ENCODE data around the gene WDR35.
"Not testable (repeated sequence)": the region's sequence is repeated elsewhere in the genome, so short reads cannot be mapped to it uniquely, and the experiment has no call there.

Gene WDR35

GRCh38 chr2:19881908-19882265 is 108.0 kb downstream of the WDR35 start:
- H3K4me3 Mint-ChIP-seq, result no peak overlapping the region
- no peak overlapping the region for H3K27ac Mint-ChIP-seq
- no peaks in the 10 kb centered on the region for H3K9me3 Mint-ChIP-seq
- H3K4me1 Mint-ChIP-seq (ENCODE audit: low read depth), result no peaks in the 10 kb centered on the region
- no peaks in the 10 kb centered on the region for H3K27me3 Mint-ChIP-seq
- H3K36me3 Mint-ChIP-seq (ENCODE audit: low read depth), result peaks cover 7% of the 10 kb centered on the region

GRCh38 chr2:19881221-19881907 is 108.5 kb downstream of the WDR35 start:
- H3K4me3 Mint-ChIP-seq, result no peak overlapping the region
- H3K9me3 Mint-ChIP-seq, result no peaks in the 10 kb centered on the region
- no peaks in the 10 kb centered on the region for H3K4me1 Mint-ChIP-seq (ENCODE audit: low read depth)
- H3K36me3 Mint-ChIP-seq (ENCODE audit: low read depth), result peaks cover 12% of the 10 kb centered on the region
- H3K27ac Mint-ChIP-seq, result no peak overlapping the region
- no peaks in the 10 kb centered on the region for H3K27me3 Mint-ChIP-seq

- H3K27me3 Mint-ChIP-seq, result not testable (repeated sequence)
Measured at GRCh38 chr2:19880191-19880590, 109.7 kb downstream of the WDR35 start.

DNA sequence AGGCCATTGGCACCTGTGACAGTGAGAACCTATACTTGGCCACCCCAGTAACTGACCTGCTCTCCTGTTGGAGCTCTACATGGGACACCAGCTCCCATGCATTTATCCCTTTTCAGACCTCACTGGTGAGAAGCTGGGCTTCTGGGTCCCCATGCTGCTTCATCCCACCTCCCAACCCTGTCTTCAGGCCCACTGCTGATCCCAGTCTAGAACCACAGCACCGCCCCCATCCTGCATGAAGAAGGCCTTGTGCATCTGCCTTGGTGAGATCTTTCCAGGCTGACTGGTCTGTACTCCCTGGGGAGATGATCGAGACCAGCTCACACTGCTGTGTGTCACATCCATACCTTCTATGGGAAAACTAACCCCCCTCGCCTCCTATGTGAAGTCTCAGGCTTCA is 110.8 kb downstream of the WDR35 start:
- no peaks in the 10 kb centered on the region for H3K4me1 Mint-ChIP-seq (ENCODE audit: low read depth)
- H3K9me3 Mint-ChIP-seq, result no peaks in the 10 kb centered on the region
- H3K27ac Mint-ChIP-seq, result no peak overlapping the region
- H3K36me3 Mint-ChIP-seq (ENCODE audit: low read depth), result peaks cover 17% of the 10 kb centered on the region
- H3K27me3 Mint-ChIP-seq, result no peaks in the 10 kb centered on the region
- H3K4me3 Mint-ChIP-seq, result no peak overlapping the region

More at GRCh38 chr2:19880191-19880590, 109.7 kb downstream of the WDR35 start:
- peaks cover 13% of the 10 kb centered on the region for H3K36me3 Mint-ChIP-seq (ENCODE audit: low read depth)
- H3K9me3 Mint-ChIP-seq; H3K4me3 Mint-ChIP-seq; H3K27ac Mint-ChIP-seq; H3K4me1 Mint-ChIP-seq (ENCODE audit: low read depth): not testable (repeated sequence)

DNA sequence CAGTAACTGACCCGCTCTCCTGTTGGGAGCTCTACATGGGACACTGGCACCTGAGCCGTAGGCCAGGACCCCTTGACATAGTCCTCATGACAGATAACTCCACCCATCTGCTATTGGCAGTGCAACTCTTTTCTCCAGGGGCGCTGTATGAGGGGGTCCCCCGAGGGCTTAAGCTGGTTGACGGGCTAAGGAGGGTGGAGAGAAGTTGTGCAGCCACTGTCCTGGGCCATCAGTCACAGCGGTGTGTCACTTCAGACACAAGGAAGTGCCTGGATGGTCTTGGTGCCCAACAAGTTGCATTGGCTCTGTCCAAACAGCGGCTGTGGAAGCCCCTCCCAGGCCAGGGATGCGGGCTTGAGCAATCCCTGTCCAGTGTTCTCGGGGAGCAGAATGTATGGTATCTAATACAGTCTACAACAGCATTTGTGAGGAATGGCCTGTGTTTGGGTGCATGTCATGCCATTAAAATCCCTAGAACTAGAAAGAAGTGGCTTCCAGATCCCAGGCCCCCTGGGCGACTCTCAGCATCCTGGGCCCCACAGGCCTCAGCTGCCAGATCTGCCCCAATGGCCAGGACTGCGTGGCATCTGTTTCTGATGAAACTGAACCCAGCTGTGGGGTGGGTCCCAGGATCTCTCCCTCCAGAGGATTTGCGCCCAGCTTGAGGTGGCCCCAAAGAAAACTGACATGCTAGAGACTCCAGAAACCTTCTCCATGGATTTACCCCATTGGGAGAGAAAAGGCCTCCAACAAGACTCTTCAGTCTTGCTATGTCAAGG is 111.4 kb downstream of the WDR35 start:
- Mint-ChIP-seq H3K4me3 (no peak overlapping the region), H3K27ac (no peak overlapping the region), H3K36me3 (ENCODE audit: low read depth) (peaks cover 17% of the 10 kb centered on the region), H3K27me3 (no peaks in the 10 kb centered on the region), H3K9me3 (no peaks in the 10 kb centered on the region), H3K4me1 (ENCODE audit: low read depth) (no peaks in the 10 kb centered on the region)

GRCh38 chr2:19876751-19877150 is 113.2 kb downstream of the WDR35 start:
- Mint-ChIP-seq H3K4me3 (no peak overlapping the region), H3K36me3 (ENCODE audit: low read depth) (peaks cover 22% of the 10 kb centered on the region), H3K9me3 (no peaks in the 10 kb centered on the region), H3K4me1 (ENCODE audit: low read depth) (no peaks in the 10 kb centered on the region), H3K27ac (no peak overlapping the region), H3K27me3 (no peaks in the 10 kb centered on the region)

- no peak overlapping the region for H3K27ac Mint-ChIP-seq
- H3K9me3 Mint-ChIP-seq, result no peaks in the 10 kb centered on the region
- peaks cover 22% of the 10 kb centered on the region for H3K36me3 Mint-ChIP-seq (ENCODE audit: low read depth)
- H3K4me3 Mint-ChIP-seq, result no peak overlapping the region
- H3K27me3 Mint-ChIP-seq, result no peaks in the 10 kb centered on the region
- H3K4me1 Mint-ChIP-seq (ENCODE audit: low read depth), result no peaks in the 10 kb centered on the region
Measured at GRCh38 chr2:19875280-19875679, 114.6 kb downstream of the WDR35 start.

DNA sequence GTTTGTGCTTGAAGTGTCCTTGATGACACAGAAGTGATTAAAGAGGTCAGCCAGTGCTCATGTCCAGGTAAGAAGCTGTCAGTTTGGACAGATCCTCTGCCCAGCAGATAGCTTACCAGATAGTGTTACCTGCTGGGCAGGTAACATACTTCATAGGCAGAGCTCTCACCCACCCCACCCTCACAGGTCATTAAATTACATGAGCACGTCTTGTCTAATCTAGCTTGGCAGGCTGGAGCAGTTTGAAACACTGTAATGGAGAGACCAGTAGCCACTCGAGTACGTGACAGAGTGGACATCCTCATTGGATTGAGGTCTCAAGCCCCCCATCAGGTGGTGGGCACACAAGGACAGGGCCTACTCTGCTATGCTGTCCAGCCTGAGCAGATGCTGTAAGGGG is 115.2 kb downstream of the WDR35 start:
- H3K4me3 Mint-ChIP-seq, result no peak overlapping the region
- no peak overlapping the region for H3K27ac Mint-ChIP-seq
- peaks cover 22% of the 10 kb centered on the region for H3K36me3 Mint-ChIP-seq (ENCODE audit: low read depth)
- no peaks in the 10 kb centered on the region for H3K9me3 Mint-ChIP-seq
- H3K4me1 Mint-ChIP-seq (ENCODE audit: low read depth), result peaks cover 2% of the 10 kb centered on the region
- no peaks in the 10 kb centered on the region for H3K27me3 Mint-ChIP-seq

DNA sequence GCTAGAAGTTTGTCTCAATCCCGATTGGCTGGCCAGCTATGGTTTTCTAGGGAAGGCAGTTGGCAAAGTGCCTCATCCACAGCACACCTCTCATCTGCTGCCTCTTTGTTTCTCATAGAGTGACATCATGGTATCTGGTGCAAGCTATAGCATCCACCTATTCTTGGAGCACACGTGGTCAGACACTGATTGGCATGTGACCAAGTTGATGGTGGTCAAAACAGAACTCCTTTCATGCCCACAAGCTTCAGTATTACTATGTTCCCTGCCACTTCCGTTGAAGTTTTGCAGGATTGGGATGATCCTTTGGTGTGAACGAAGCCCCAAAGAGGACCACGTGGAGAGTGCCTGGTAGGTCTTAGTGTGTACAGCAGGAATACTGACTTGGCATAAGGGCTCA is 116.9 kb downstream of the WDR35 start:
- Mint-ChIP-seq H3K27me3 (no peaks in the 10 kb centered on the region), H3K36me3 (ENCODE audit: low read depth) (peaks cover 15% of the 10 kb centered on the region), H3K27ac (no peak overlapping the region), H3K4me3 (no peak overlapping the region), H3K4me1 (ENCODE audit: low read depth) (peaks cover 17% of the 10 kb centered on the region), H3K9me3 (no peaks in the 10 kb centered on the region)

- H3K4me1 Mint-ChIP-seq (ENCODE audit: low read depth), result peaks cover 22% of the 10 kb centered on the region
- peaks cover 15% of the 10 kb centered on the region for H3K36me3 Mint-ChIP-seq (ENCODE audit: low read depth)
- H3K27me3 Mint-ChIP-seq, result no peaks in the 10 kb centered on the region
- H3K27ac Mint-ChIP-seq, result no peak overlapping the region
- no peak overlapping the region for H3K4me3 Mint-ChIP-seq
- no peaks in the 10 kb centered on the region for H3K9me3 Mint-ChIP-seq
Measured at GRCh38 chr2:19872302-19872701, 117.6 kb downstream of the WDR35 start.

GRCh38 chr2:19871836-19872235 is 118.1 kb downstream of the WDR35 start:
- Mint-ChIP-seq H3K27ac (no peak overlapping the region), H3K27me3 (no peaks in the 10 kb centered on the region), H3K36me3 (ENCODE audit: low read depth) (peaks cover 14% of the 10 kb centered on the region), H3K9me3 (no peaks in the 10 kb centered on the region), H3K4me1 (ENCODE audit: low read depth) (peaks cover 22% of the 10 kb centered on the region), H3K4me3 (no peak overlapping the region)

- peaks cover 8% of the 10 kb centered on the region for H3K36me3 Mint-ChIP-seq (ENCODE audit: low read depth)
- no peak overlapping the region for H3K27ac Mint-ChIP-seq
- no peaks in the 10 kb centered on the region for H3K27me3 Mint-ChIP-seq
- no peaks in the 10 kb centered on the region for H3K9me3 Mint-ChIP-seq
- H3K4me3 Mint-ChIP-seq, result no peak overlapping the region
- peaks cover 22% of the 10 kb centered on the region for H3K4me1 Mint-ChIP-seq (ENCODE audit: low read depth)
Measured at GRCh38 chr2:19870792-19871191, 119.1 kb downstream of the WDR35 start.

GRCh38 chr2:19868701-19869580 is 121.0 kb downstream of the WDR35 start:
- H3K27ac Mint-ChIP-seq, result peak overlapping the region; percentile 89
- peaks cover 4% of the 10 kb centered on the region for H3K36me3 Mint-ChIP-seq (ENCODE audit: low read depth)
- H3K27me3 Mint-ChIP-seq, result no peaks in the 10 kb centered on the region
- peak overlapping the region; percentile 88 for H3K4me3 Mint-ChIP-seq
- H3K9me3 Mint-ChIP-seq, result no peaks in the 10 kb centered on the region
- peaks cover 29% of the 10 kb centered on the region for H3K4me1 Mint-ChIP-seq (ENCODE audit: low read depth)

- no peaks in the 10 kb centered on the region for H3K27me3 Mint-ChIP-seq
- peak overlapping the region; percentile 45 for H3K4me3 Mint-ChIP-seq
- H3K9me3 Mint-ChIP-seq, result no peaks in the 10 kb centered on the region
- H3K36me3 Mint-ChIP-seq (ENCODE audit: low read depth), result peaks cover 4% of the 10 kb centered on the region
- H3K27ac Mint-ChIP-seq, result peak overlapping the region; percentile 1
- peaks cover 29% of the 10 kb centered on the region for H3K4me1 Mint-ChIP-seq (ENCODE audit: low read depth)
Measured at GRCh38 chr2:19868224-19868623, 121.7 kb downstream of the WDR35 start.

DNA sequence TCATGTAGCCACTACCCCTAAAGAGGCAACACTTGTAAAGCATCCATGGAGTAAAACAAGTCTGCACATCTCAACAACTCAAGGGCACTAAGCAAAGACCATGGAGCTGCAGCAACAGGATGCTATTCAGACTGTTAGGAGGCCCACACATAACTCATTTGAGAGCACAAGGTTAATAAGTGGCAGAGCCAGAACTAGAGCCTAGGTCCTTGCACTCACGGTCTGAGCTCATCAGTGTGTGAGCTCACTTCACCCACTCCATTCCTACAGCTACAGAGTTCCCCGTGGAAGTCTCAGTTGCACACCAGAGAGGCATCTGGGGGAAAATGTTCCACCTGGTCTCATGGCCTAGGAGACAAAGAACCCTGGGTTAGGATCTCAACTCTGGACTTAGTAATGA is 123.1 kb downstream of the WDR35 start:
- H3K9me3 Mint-ChIP-seq, result no peaks in the 10 kb centered on the region
- no peak overlapping the region for H3K27ac Mint-ChIP-seq
- no peaks in the 10 kb centered on the region for H3K36me3 Mint-ChIP-seq (ENCODE audit: low read depth)
- H3K4me3 Mint-ChIP-seq, result no peak overlapping the region
- H3K4me1 Mint-ChIP-seq (ENCODE audit: low read depth), result peaks cover 29% of the 10 kb centered on the region
- H3K27me3 Mint-ChIP-seq, result no peaks in the 10 kb centered on the region

Data from stimulated activated naive CD8-positive, alpha-beta T cell treated with anti-CD3 and anti-CD28 coated beads, Interleukin-15, Interleukin-2, amounts not matched to agents 100 ng/mL and 50 ng/mL, for 24 hours (primary cell).